PC-9 (cell line): Measurements from ENCODE around the gene OBI1.

Source experiments
- EZH2 ChIP-seq: fragments of 200-600 bp; sonication (generic); IDR thresholded peaks from 2 replicates; pipeline ENCODE4 v1.8.0; 2017; ENCODE audit warnings: antibody characterized with exemption, low read depth
- TF ChIP-seq, protein P1 (sequence below): fragments of 200-600 bp; sonication (generic); conservative IDR thresholded peaks from 2 replicates; pipeline ENCODE4 v1.6.1; 2017; ENCODE audit warnings: mixed run types, antibody characterized with exemption, mild to moderate bottlenecking, moderate library complexity

DNA sequence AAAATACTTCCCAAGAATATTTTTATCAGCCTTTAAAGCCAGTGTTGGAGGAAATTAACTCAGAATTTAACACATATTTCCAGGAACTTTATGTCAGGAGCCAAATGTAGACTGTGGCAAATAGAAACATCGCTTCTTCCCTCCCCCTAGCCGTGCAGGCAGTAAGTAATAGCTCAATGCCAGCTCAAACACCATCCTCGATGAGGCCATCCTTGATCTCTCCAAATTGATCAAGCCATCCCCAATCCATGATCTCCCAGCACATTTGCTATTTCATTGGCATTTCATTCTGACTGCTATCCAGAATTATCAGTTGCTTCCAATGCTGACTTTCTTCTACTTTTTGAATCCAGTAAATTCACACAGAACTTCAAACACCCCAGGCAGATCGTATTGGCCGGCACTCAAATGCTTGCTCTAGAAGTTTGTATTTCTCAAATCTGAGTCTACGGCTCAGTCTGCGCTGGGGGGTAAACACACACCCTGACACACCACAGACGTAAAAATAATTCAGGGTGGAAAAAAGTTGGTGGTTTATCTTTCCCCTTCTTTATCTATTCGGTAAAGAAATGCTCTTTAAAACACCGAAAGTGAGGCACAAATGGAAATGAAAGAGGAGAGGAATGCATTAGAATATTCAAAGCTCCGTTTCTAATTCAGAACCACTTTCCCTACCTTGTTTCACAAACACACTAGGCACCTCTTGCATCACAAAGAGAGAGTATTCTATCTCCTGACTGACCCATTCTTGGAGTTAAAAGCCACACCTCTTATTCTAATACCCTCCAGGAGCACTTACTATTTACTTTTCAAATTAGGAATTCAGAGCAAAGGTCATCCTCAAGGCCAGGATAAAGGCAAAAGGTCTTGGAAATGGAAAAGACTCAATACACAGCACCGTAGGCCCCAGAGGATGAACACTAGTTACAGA lies 991 bp downstream of the OBI1 start:
- TF ChIP-seq EZH2 = no peak
- TF ChIP-seq, protein P1, sequence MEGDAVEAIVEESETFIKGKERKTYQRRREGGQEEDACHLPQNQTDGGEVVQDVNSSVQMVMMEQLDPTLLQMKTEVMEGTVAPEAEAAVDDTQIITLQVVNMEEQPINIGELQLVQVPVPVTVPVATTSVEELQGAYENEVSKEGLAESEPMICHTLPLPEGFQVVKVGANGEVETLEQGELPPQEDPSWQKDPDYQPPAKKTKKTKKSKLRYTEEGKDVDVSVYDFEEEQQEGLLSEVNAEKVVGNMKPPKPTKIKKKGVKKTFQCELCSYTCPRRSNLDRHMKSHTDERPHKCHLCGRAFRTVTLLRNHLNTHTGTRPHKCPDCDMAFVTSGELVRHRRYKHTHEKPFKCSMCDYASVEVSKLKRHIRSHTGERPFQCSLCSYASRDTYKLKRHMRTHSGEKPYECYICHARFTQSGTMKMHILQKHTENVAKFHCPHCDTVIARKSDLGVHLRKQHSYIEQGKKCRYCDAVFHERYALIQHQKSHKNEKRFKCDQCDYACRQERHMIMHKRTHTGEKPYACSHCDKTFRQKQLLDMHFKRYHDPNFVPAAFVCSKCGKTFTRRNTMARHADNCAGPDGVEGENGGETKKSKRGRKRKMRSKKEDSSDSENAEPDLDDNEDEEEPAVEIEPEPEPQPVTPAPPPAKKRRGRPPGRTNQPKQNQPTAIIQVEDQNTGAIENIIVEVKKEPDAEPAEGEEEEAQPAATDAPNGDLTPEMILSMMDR = no peak
